Uterine smooth muscle cell (primary cell): ENCODE data around the gene OR4C3. TPM values are rescaled to one million over a fixed set of nuclear protein-coding genes. Genes with fewer than 3 reads are reported as not detected.

Experiments
- total RNA-seq: library from RNA; depleted of rRNA; stranded (reverse); fragments of >200 nt; gene quantifications from 2 replicates; pipeline ENCODE4 v1.2.3, GENCODE V29; 2014

OR4C3 gene
- not detected in 2 replicates for total RNA-seq

GRCh38 chr11:48324620-48325019 is at the start of gene OR4C3:
TSS of gene OR4C3 (plus strand) at chr11:48324920. CDS start at chr11:48325022, 102 bp downstream.

GRCh38 chr11:48305923-48306322 is 18.8 kb upstream of the OR4C3 start, which contains the start of gene OR4S1:
TSS of gene OR4S1 (plus strand) at chr11:48306223. CDS start at chr11:48306223, 0 bp downstream.

GRCh38 chr11:48366365-48366764 is 41.6 kb downstream of the OR4C3 start, which contains the start of gene OR4C5:
TSS of gene OR4C5 (minus strand) at chr11:48366465. CDS start at chr11:48366465, 0 bp downstream.

Other genes with a start within 250 kb of the OR4C3 start
- gene OR4B1, start 108.1 kb upstream of the OR4C3 start, total RNA-seq: not detected in 2 replicates
- gene OR4X2, start 79.8 kb upstream of the OR4C3 start, total RNA-seq: not detected in 2 replicates
- not detected in 2 replicates for gene OR4X1, start 61.1 kb upstream of the OR4C3 start, total RNA-seq
- gene OR4S1, start 18.7 kb upstream of the OR4C3 start, total RNA-seq: not detected in 2 replicates
- gene OR4C5, start 41.5 kb downstream of the OR4C3 start, total RNA-seq: not detected in 2 replicates
- gene OR4A47, start 163.9 kb downstream of the OR4C3 start, total RNA-seq: not detected in 2 replicates